H1 (cell line): ENCODE results near the gene NUBP2.

Experiments used
- EGR1 ChIP-seq: IDR thresholded peaks from 2 replicates; pipeline ENCODE4 v1.6.1; 2011; ENCODE audit warnings: low read depth, low read length, borderline replicate concordance
- EP300 ChIP-seq, 2 experiments: IDR thresholded peaks; 1 replicate in 1 of 2; 2 replicates in 1 of 2; pipeline ENCODE4 v1.6.1; 2011 to 2012; ENCODE audit warnings: low read depth in 2 of 2, low read length in 2 of 2, mild to moderate bottlenecking in 2 of 2, borderline replicate concordance in 1 of 2, inconsistent platforms in 1 of 2, moderate library complexity in 1 of 2
- EZH2 ChIP-seq: fragments of 200-600 bp; sonication (generic); IDR thresholded peaks from 2 replicates; pipeline ENCODE4 v1.7.1; 2012; ENCODE audit warnings: low read depth, mild to moderate bottlenecking, moderate library complexity, low read length, inconsistent platforms; ENCODE audit not compliant: severe bottlenecking
- GABPA ChIP-seq: IDR thresholded peaks from 2 replicates; pipeline ENCODE4 v1.6.1; 2011; ENCODE audit warnings: mild to moderate bottlenecking, low read length, moderate library complexity, borderline replicate concordance; ENCODE audit not compliant: insufficient read depth
- PHF8 ChIP-seq: fragments of 200-600 bp; sonication (generic); conservative IDR thresholded peaks from 2 replicates; pipeline ENCODE4 v1.7.1; 2012; ENCODE audit warnings: low read depth, mild to moderate bottlenecking, inconsistent platforms, low read length, moderate library complexity
- POLR2A ChIP-seq, 2 experiments: IDR thresholded peaks; 1 replicate in 1 of 2; 2 replicates in 1 of 2; pipeline ENCODE4 v1.6.1; 2011; ENCODE audit warnings: low read depth in 2 of 2, low read length in 2 of 2, mild to moderate bottlenecking in 2 of 2; ENCODE audit errors: control extremely low read depth in 1 of 2
- RAD21 ChIP-seq, 2 experiments: IDR thresholded peaks in 1 of 2; conservative IDR thresholded peaks in 1 of 2; 2 replicates each; pipeline ENCODE4 v1.6.1; 2011; ENCODE audit warnings: low read depth in 2 of 2, low read length in 2 of 2, improper control_type of control experiment in 1 of 2, inconsistent platforms in 1 of 2, mild to moderate bottlenecking in 1 of 2, moderate library complexity in 1 of 2
- RBBP5 ChIP-seq: IDR thresholded peaks from 2 replicates; pipeline ENCODE4 v1.7.1; 2012; ENCODE audit warnings: low read depth, mild to moderate bottlenecking, inconsistent platforms, low read length, moderate library complexity, borderline replicate concordance
- SIX5 ChIP-seq: IDR thresholded peaks from 2 replicates; pipeline ENCODE4 v1.6.1; 2011; ENCODE audit warnings: mild to moderate bottlenecking, low read depth, low read length
- TBP ChIP-seq: IDR thresholded peaks from 2 replicates; pipeline ENCODE4 v1.6.1; 2011; ENCODE audit warnings: low read depth, low read length, improper control_type of control experiment
- TEAD4 ChIP-seq: IDR thresholded peaks from 2 replicates; pipeline ENCODE4 v1.6.1; 2012; ENCODE audit warnings: low read depth, low read length, inconsistent platforms, mixed read lengths
- TF ChIP-seq, protein P1 (sequence below), 3 experiments: IDR thresholded peaks; 1 replicate in 2 of 3; 2 replicates in 1 of 3; pipeline versions ENCODE4 v1.5.1 to v1.6.1; 2011; ENCODE audit warnings: low read length in 3 of 3, mild to moderate bottlenecking in 3 of 3, inconsistent platforms in 2 of 3, low read depth in 1 of 3, moderate library complexity in 1 of 3; ENCODE audit not compliant: insufficient read depth in 1 of 3; ENCODE audit errors: control extremely low read depth in 1 of 3

DNA sequence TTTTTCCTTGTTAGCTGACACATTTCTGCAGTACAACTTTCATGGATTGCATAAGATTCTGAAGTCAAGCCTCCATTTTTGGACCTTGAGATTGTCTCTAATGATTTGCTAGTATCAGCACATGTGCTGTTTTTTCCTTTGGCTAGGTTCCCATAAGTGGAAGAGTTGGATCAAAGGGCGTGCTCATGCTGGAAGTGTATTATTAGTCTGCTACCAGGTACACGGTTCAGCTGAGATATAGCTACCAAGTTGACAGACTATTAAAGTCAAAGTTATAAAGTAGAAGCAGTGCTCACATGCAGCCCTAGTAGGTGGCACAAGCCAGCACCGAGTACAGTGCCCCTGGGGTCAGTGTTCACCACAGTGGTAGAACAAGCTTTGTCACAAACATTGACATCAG, 47.5 kb downstream of the NUBP2 start:
- TF ChIP-seq POLR2A (IDR thresholded peaks at IDR 0.05; ENCODE audit: control extremely low read depth in 1 of 2, low read depth in 2 of 2, low read length in 2 of 2) (no peak), SIX5 (no peak), EZH2 (no peak), RAD21 (IDR thresholded peaks at IDR 0.05 in 1 of 2, conservative IDR thresholded peaks at IDR 0.05 in 1 of 2; ENCODE audit: low read depth in 2 of 2, low read length in 2 of 2) (no peak), TBP (no peak), GABPA (no peak), RBBP5 (no peak), EP300 (IDR thresholded peaks at IDR 0.05; ENCODE audit: borderline replicate concordance in 1 of 2, low read depth in 2 of 2, low read length in 2 of 2) (no peak), TEAD4 (no peak), EGR1 (no peak), PHF8 (no peak)
- TF ChIP-seq, protein P1, sequence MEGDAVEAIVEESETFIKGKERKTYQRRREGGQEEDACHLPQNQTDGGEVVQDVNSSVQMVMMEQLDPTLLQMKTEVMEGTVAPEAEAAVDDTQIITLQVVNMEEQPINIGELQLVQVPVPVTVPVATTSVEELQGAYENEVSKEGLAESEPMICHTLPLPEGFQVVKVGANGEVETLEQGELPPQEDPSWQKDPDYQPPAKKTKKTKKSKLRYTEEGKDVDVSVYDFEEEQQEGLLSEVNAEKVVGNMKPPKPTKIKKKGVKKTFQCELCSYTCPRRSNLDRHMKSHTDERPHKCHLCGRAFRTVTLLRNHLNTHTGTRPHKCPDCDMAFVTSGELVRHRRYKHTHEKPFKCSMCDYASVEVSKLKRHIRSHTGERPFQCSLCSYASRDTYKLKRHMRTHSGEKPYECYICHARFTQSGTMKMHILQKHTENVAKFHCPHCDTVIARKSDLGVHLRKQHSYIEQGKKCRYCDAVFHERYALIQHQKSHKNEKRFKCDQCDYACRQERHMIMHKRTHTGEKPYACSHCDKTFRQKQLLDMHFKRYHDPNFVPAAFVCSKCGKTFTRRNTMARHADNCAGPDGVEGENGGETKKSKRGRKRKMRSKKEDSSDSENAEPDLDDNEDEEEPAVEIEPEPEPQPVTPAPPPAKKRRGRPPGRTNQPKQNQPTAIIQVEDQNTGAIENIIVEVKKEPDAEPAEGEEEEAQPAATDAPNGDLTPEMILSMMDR (IDR thresholded peaks at IDR 0.05; ENCODE audit: control extremely low read depth in 1 of 3, insufficient read depth in 1 of 3, low read depth in 1 of 3, low read length in 3 of 3), result no peak
